OCI-M2 (cell line): ENCODE measurements around the gene DEXI.
"Not testable (repeated sequence)": the region's sequence is repeated elsewhere in the genome, so short reads cannot be mapped to it uniquely, and the experiment has no call there.

Source experiments
- DNase-seq: peaks from one replicate; lab custom pipeline; 2025; ENCODE audit not compliant: unreplicated experiment; lab: John Stamatoyannopoulos, UW

Gene DEXI

DNA sequence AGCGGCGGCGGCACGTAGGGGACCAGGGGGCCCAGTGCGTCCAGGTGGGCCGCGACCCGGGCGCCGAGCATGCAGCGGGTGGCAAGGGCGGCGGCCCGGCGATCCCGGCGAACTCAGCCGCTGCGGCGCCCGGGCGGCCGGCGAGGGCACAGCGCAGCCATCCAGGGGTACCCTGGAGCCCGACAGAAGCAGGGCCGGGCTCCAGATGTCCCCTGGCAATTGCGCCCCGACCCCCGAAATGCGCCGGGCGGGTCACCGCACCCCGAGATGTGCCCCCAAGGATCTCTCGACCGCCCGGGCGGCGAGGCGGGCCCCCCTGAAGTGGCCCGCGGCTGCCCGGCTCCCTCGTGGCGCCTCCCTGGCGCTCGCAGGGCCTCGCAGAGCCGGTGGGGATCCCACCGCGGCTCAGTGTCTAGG, 325 bp downstream of the DEXI start:
- DNase-seq: not testable (repeated sequence)

DNA sequence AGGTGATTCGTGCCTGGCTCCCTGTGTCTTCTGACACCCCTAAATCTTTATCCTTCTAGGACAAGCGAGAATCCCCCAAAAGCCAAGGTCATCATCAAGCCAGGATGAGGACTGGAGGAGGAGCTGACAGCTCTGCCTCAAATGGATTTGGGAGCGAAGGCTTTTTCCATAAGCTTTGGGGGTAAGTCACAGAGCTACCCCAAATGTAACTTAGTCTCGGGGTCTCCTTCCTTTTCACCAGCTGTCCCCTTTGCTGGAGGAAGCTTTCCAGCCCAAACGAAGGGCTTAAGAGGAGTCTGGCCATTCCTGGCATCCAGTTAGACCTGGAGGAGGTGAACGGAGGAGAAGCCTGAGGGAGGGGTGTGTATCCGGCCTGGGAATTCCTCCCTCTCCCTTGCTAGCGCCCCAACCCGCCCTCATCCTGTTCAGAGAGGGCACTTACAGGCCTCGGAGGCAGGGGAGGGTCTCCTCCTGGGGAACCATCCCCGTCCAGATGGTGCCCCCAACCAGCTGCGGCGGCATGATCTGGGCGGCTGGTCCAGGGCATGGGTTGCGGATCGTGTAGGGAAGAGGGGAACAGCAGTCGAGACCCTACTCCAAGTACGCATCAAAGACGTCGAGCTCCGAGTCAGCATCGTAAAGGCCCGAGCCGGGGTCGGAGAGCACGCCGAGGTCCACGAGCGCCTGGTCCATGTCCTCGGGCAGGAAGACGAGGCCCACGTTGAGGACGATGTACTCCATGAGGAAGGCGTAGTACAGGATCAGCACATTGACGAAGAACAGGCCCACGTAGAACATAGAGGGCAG, 938 bp downstream of the DEXI start:
- no peak for DNase-seq

DNA sequence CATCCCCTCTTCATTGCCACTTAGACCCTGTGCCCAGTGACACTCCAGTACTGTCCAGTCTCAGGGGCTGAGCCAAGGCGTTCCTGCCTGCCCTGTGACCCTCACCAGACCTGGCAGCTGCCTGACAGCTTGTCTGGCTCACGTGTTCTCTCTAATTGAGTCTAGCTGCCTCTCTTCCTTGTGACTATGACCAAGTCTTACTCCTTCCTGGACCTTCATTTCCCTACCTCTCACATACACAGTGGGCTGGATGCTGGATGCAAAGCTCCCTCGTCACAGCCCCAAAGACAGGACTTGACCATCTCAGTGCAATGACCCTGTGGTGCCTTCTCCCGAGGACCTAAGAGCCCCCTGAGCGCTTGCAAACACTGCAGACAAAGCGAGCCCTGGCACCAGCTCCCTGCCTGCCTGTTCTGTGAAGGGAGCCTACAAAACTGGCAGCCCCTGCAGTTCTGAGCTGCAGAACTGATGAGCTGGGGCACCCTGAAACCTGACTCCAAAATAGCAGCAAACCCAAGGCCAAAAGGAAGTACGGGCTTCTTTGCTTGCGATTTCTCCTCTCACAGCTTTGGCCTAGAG, 1.7 kb downstream of the DEXI start:
- DNase-seq: no peak

DNA sequence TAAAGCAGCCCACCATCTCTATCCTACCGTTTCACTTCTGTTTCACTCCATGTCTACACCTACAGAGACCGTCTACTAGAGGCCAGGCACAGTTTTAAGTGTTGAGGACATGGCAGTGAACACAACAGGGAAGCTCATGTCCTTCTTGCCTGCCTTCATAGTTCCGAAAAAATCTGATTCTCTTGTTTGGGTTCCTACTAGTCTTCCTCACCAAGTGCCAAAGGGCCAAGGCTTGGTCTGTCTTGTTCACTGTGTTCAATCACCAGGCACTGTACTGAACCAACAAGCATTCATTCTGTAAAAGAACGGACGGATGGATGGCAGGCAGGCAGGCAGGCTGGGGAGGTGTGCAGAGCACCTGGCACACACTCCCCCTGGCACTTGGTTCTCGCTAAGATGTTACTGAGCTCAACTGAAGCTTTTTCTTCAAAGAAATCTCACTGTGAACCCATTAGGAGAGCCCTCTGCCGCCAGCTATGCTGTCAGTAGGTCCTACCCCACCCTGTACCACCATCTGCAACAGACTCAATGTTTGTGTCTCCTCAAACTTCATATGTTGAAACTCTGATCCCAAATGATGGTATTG, 2.5 kb downstream of the DEXI start:
- no peak for DNase-seq

DNA sequence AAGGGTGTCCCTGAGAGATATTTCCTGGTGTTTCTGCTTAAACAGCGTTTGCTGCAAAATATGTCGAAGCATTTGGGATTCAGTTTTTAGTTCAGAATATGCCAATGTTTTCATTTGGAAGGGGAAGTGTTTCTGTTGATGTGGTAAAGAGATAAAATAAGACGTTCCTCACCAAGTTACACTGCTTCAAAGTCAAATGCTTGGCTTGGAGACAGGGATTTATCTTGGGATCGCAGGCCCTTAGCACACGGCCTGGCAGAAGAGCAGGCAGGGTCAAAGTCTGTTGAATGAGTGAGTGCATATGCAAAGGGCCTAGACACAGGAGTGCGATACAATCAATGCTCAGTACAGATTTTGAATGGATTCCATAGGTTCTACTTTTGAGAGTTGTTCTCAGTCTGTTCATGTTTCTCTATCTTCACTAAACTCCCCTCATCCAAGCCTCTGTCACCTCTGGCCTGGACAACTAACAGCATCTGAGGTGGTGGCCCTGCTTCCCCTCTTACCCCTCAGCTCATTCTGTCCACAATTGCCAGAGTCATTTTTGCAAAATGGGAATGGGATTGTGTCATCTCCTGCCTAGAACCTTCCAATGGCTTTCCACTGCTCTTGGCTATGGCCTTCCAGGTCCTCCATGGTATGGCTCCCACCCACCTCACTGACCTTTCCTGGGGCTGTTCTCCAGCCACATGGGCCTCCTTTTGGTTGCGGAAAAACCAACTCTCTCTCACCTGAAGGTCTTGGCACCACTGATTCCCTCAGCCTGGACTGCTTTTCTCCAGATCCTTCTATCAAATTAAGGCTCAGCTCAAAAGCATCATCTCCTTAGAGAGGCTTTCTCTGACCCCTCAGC, 3.2 kb downstream of the DEXI start:
- DNase-seq: no peak

DNA sequence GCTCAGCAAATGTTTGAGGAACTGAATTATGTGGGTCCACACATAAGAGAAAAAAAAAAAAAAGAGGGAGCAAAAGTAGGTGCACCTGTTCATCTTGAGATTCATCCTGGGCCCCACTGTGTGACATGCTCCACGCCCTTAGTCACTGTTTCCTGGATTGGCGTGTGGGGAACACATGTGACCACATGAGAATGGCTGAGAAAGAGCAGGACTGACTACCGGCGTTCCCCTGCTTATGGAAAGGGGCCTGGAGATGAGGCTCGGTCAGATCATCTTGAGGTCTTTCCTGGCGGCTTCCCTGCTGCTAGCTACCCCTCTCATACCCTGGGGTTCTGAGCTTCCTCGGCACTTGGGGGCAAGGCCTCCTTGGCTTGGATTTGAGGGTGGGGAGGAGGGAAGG, 3.9 kb downstream of the DEXI start:
- no peak for DNase-seq

DNA sequence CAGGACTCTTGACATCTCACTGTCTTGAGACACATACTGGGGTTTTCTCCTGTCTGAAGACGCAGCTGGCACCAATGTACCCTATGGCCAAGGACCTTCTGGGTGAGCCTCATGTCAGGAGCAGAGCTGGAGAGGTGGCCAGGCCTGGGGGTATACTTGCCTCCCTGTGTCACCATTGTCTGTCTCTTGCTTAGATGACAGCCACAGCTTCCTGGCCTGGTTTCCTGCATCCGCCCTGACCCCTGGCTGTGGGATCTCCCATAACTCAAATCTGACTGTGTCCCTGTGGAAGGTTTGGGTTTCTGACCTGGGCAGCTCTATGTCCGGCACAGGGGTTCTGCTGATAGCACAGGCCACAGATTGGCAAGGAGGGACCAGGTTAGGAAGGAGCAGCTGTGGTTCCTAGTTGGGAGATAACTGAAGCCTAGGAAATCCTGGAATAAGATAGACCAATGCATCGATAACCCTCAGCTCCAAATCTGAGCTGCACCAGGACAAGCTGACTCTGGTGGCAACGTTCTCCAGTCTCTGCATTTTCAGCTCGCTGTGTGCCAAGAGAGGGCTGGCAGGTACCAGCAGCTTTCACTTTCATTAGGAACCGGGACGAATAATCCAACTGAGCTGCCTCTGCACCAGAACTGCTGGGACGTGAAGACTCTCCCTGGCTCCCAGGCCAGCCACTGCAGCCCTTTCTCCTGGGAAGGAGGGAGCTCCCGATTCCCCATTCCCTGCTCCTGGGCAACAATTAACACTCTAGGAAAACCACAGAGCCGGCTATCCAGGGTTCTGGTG, 5.0 kb downstream of the DEXI start:
- DNase-seq: no peak

DNA sequence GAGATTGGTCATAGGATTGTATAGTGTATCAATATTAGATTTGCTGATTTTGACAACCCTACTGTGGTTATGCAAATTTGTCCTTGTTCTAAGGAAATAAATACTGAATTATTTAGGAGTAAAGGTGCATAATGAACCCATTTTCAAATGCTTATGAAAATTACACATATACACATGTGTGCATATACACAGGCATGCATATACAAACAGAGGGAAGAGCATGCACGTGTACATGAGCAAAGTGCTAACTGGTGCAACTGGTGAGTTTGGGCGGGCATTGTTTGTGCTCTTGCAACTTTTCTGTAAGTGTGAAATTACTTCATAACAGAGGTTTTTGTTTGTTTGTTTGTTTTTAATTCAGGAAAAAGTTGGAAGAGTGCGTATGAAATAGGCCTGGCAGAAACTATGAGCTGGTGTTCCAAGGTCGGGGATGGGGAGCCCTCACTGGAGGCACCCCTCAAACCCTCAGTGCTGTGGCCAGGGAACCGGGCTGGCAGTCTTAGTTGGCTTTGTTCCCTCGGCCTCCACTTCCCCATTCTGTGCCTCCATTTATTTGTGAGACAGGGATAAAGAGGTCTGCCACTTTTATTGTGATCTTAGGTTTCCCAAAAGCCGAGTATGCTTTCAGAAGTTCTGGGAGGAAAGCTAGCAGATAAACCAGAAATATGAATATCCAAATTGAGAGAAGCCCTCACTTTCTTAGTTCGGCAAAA, 5.8 kb downstream of the DEXI start:
- no peak for DNase-seq

DNA sequence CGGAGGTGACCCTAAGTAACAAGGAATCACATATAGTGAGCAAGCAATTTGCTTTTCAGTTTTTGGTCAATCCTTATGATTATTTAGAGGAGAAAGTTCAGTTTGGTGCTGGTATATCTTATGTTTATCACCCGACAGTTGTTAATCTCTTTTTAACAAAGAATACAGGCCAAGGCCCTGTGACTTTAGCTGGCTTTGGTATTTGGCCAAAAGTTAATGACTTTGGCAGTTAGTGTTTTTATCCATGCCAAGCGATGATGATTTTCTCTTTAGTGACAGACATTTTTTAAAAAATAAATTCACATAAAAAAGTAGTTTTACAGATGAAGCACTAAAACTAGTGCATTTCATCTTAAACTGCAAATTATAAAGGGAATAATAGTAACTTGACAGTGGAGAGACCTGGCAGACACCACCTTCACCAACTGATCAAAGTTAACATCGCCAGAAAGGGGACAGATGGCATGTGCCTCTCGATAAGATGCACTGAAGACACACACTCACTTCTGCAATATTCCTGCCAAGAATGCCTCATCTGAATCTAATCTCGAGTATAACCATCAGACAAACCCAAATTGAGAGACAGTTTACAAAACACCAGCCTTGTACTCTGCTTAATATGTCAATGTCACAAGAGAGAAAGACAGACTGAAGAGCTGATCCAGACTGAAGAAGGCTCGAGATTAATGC, 6.9 kb downstream of the DEXI start:
- no peak for DNase-seq

DNA sequence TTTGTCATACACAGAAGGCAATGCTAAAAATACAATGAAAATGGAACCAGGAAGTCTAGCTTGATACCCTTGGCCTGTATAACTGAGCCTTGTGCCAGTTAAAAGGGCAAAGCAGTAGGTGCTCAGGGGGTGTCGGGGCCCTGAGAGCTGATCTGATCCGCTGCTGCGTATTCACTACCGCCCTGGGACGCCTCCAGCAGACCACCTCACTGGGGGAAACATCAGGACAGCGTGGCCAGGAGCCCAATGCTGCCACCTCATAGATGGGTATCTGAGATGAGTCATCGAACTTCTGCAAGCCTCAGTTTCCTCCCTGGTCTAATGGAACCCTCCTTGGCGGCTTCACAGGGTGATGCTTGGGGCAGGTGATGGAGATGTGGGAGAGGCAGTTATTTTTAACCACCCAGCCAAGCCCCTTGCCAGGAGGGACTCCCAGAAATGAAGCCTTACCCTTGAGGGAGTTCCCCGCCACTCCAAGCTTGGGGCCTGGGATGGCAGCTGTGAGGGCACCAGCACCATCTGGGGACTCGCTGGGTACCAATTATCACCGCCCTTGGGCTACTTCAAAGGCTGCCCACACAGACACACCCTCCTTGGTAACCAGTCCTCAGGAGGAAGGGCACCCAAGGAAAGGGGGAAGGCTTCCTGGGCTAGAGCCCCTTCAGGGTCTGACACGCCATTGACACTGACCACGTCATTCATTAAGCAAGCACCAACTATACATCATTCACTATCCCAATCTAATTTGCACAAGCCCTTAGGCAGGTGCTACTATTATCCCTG, 7.8 kb downstream of the DEXI start:
- no peak for DNase-seq

DNA sequence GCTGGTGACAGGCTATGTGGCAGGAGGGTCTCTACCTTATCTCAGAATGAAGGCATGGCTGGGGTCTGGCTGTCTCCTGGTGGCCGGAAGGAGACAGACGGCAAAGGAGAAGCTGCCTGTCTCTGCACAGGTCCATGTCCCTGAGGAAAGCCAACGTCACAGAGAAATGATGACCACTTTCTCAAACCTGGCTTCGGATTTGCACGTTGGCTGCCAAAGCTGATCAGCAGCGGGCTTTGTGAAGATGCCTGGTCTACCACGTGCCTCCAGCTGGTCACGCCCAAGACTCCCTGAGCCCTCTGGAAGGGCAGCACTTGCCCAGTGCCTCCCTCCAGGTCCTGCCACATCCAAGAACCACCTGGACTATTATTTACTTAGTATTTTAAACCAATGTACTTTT, 8.4 kb downstream of the DEXI start:
- DNase-seq: no peak

DNA sequence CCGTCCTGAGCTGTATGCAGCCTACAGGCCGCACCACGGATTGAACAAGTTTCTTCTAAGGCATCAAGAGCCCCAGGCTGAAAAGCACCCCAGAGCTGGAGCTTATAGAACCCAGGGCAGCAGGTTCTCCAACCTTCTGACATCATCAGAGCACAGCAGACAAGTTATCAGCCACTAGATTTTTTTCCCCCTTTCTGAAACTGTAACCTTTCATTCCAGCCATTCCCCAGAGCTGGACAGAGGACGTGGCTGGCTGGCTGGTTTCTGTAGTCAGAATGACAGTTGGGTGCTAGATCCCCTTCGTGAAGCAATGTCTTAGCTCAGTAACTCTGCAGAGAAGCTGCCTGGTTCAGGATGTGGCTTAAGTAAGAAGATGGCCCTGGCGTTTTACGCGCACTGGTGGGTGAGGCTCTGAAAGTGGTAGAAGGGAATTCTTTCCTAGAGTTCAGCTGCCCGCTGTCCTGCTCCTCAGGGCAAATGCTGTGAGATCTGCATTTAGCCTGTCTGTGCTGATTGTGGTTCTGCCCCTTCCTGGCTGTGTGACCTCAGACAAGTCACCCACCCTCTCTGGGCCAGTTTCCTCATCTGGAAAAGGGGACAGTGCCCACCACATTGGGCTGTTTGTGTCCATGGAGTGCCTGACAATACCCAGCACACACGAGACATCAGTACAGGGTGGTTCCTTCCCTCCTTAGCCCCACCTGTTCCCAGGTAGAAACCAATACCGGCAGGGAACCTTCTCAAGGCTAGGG, 9.1 kb downstream of the DEXI start:
- DNase-seq: no peak

DNA sequence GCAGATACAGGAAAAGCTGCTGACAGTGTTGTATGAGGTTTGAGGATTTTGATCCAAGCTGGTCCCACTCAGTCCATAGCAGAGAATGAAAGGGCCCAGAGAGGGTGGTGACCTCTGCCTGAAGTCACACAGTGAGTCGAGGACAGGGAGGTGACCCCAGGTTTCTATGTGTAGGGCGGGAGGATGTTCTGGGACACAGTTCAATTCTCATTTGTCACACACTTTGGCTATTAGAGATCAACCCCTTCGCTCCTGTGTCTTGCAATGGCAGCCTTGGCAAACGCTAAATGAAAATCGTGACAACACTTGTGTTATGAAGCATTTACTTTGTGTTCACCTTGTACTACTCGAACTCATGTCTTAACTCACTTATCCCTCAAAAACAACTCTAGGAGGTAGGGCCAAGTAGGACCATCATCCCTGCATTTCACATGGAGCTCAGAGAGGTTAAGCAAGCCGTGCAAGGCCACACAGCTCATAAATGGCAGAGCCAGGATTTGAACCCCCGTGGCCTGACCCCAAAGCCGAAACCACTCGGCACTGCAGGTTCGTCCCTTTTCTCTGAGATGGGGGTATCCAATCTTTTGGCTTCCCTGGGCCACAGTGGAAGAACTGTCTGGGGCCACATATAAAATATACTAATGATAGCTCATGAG, 10.2 kb downstream of the DEXI start:
- no peak for DNase-seq

DNA sequence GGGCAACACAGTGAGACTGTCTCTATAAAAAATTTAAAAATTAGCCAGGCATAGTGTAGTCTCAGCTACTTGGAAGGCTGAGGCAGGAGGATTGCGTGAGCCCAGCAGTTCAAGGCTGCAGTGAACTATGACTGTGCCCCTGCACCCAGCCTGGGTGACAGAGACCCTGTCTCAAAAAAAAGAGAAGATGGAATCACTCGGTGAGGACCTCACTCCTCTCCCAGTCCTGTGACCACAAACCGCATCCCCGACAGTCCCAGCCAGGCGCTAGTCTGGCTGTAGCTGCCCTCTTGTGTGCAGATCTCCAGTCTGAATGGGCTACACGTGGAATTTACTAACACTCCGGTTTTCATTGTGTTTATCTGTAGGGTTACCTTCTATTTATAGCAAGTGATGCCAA, 11.1 kb downstream of the DEXI start:
- no peak for DNase-seq

DNA sequence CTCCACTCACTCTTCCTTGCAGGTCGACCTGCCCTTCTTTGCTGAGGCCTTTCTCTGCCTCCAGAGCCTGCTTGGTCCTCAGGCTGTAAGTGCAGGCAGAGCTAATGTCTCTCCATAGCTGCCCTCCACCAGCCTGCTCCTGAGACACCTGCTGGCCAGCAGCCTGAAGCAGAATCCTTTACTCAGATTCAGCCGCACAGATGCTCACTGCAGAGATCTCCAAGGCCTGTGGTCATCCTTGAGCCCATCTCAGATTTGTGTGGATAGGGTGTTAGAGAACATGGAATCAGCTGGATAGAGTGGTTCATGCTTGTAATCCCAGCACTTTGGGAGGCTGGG, 11.5 kb downstream of the DEXI start:
- DNase-seq: no peak

DNA sequence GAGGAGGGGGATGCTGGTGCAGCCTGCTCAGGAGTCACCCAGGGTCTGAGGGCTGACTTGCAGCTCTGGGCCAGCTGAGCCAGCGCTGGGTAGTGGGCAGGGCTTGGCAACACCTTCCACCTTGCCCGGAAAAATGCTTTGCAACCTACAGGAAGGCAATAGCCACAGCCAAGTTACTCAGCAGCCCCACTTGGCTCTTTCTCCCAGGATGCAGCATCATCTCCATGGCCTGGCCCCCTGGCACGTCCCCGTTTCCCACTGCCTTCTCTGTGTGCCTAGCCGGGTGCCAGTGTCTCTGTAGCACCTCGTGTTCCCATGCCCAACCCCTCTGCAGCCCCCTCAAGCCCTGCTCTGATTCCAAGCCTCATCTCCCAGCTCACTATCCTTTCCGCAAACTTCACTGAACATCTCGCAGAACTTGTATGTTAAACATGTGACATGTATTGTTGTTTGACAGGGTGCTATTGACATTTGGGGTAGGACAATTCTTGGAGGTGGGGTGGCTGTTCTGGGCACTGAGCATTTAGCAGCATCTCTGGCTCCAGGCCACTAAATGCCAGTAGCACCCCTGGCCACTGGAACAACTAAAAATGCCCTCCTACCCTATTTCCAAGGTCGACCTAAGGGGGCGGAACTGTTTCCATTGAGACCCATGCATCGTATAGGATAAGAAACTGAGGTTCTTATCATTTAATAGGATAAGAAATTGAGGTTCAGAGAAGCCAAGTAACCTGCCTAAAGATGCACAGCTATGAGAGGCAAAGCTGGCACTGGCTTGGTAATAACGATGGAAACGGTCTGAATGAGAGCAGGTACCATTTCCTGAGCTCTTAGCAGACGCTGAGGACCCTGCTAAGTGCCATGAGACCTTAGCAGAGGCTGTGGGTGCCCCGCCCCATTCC, 12.2 kb downstream of the DEXI start:
- DNase-seq: no peak

DNA sequence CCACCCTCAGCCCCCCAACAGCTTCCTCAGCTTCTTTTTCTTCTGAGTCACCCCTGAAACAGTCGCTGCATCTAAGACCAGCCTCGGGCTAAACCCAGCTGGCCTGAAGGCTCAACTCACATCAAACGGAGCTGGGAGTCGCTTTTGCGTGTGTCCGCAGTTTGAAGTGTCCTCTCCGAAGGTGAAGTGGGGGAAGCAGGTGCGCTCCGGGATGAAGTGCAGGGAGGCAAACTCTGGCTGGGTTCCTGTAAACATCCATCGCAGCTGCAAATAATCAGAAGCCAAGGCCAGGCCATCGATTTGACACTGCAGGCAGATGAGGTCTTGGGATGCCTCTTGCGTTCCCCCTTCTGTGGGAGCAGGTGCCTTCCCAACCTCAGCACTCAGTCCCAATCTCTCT, 13.2 kb downstream of the DEXI start:
- DNase-seq: not testable (repeated sequence)
